Activated T-cell treated with anti-CD3 and anti-CD28 coated beads, Interleukin-2, amount 50 U/mL, for 4 hours (primary cell): ENCODE measurements around the gene HRG. TPM values are rescaled to one million over a fixed set of nuclear protein-coding genes. Genes with fewer than 3 reads are reported as not detected.
"Not testable (repeated sequence)": the region's sequence is repeated elsewhere in the genome, so short reads cannot be mapped to it uniquely, and the experiment has no call there.

ENCODE experiments used
- ATAC-seq, 2 donors: fragments of 200-7000 bp; cut with Tn5 transposase; one replicate each; pipeline ENCODE4 v1.10.0; 2021
- DNase-seq: peaks from one replicate; pipeline ENCODE4 v3.0.0-alpha.2; 2020
- H3K27me3 Mint-ChIP-seq: one replicate; pipeline ENCODE4 v1.8.0; 2021; ENCODE audit warnings: low read depth, mixed read lengths
- H3K36me3 Mint-ChIP-seq: one replicate; pipeline ENCODE4 v1.8.0; 2022; ENCODE audit warnings: mixed read lengths; ENCODE audit not compliant: insufficient read depth
- H3K4me1 Mint-ChIP-seq: one replicate; pipeline ENCODE4 v1.8.0; 2021; ENCODE audit warnings: low read depth, mixed read lengths
- H3K4me3 Mint-ChIP-seq: one replicate; pipeline ENCODE4 v1.8.0; 2021; ENCODE audit warnings: mild to moderate bottlenecking, moderate library complexity, mixed read lengths
- H3K9me3 Mint-ChIP-seq: one replicate; pipeline ENCODE4 v1.8.0; 2021; ENCODE audit warnings: mixed read lengths
- total RNA-seq, 3 donors: library from RNA; stranded (reverse); gene quantifications; one replicate each; pipeline ENCODE4 v1.2.1, GENCODE V29; 2021

The HRG gene
- total RNA-seq, 3 donors from 2014 or later, result not detected

GRCh38 chr3:186708983-186709679 lies 43.3 kb downstream of the HRG start:
- peaks cover 5% of the 10 kb centered on the region for H3K4me1 Mint-ChIP-seq
- H3K36me3 Mint-ChIP-seq, result no peaks in the 10 kb centered on the region
- H3K27me3 Mint-ChIP-seq, result peaks cover 39% of the 10 kb centered on the region
- ATAC-seq (no peak), DNase-seq (no peak)
- H3K4me3 Mint-ChIP-seq, result no peak overlapping the region
- H3K9me3 Mint-ChIP-seq, result no peaks in the 10 kb centered on the region

- not testable (repeated sequence) for ATAC-seq, H3K9me3 Mint-ChIP-seq, H3K4me3 Mint-ChIP-seq, H3K36me3 Mint-ChIP-seq, DNase-seq, H3K4me1 Mint-ChIP-seq
- peaks cover 33% of the 10 kb centered on the region for H3K27me3 Mint-ChIP-seq
Measured at GRCh38 chr3:186710694-186711093, 44.9 kb downstream of the HRG start.

GRCh38 chr3:186713499-186713898 lies 47.7 kb downstream of the HRG start:
- Mint-ChIP-seq H3K36me3 (no peaks in the 10 kb centered on the region), H3K4me3 (no peak overlapping the region), H3K27me3 (peaks cover 15% of the 10 kb centered on the region), H3K4me1 (no peaks in the 10 kb centered on the region), H3K9me3 (no peaks in the 10 kb centered on the region)
- DNase-seq (no peak), ATAC-seq (no peak)

GRCh38 chr3:186717039-186717457 lies 51.2 kb downstream of the HRG start, which contains the start of gene KNG1:
TSS of gene KNG1 (plus strand) at chr3:186717359. CDS start at chr3:186717543, 184 bp downstream.
- peaks cover 2% of the 10 kb centered on the region for H3K27me3 Mint-ChIP-seq
- no peak within 1 kb of the TSS for H3K4me3 Mint-ChIP-seq
- no peaks in the 10 kb centered on the region for H3K4me1 Mint-ChIP-seq
- no peak for ATAC-seq
- DNase-seq, result no peak
- H3K36me3 Mint-ChIP-seq, result no peaks in the 10 kb centered on the region
- H3K9me3 Mint-ChIP-seq, result no peaks in the 10 kb centered on the region

- H3K4me1 Mint-ChIP-seq, result no peaks in the 10 kb centered on the region
- H3K27me3 Mint-ChIP-seq, result peaks cover 2% of the 10 kb centered on the region
- DNase-seq, result no peak
- H3K9me3 Mint-ChIP-seq, result no peaks in the 10 kb centered on the region
- H3K4me3 Mint-ChIP-seq, result no peak overlapping the region
- no peaks in the 10 kb centered on the region for H3K36me3 Mint-ChIP-seq
- no peak for ATAC-seq
Measured at GRCh38 chr3:186719945-186720739, 54.3 kb downstream of the HRG start.

- DNase-seq, result no peak
- H3K36me3 Mint-ChIP-seq, result no peaks in the 10 kb centered on the region
- no peak overlapping the region for H3K4me3 Mint-ChIP-seq
- no peaks in the 10 kb centered on the region for H3K4me1 Mint-ChIP-seq
- H3K9me3 Mint-ChIP-seq, result no peaks in the 10 kb centered on the region
- peaks cover 4% of the 10 kb centered on the region for H3K27me3 Mint-ChIP-seq
- ATAC-seq, result no peak
Measured at GRCh38 chr3:186722457-186722856, 56.6 kb downstream of the HRG start.

GRCh38 chr3:186724911-186725310 lies 59.1 kb downstream of the HRG start:
- H3K4me1 Mint-ChIP-seq, result no peaks in the 10 kb centered on the region
- H3K27me3 Mint-ChIP-seq, result peaks cover 4% of the 10 kb centered on the region
- no peak for DNase-seq
- no peak overlapping the region for H3K4me3 Mint-ChIP-seq
- H3K36me3 Mint-ChIP-seq, result no peaks in the 10 kb centered on the region
- no peaks in the 10 kb centered on the region for H3K9me3 Mint-ChIP-seq
- ATAC-seq, result no peak

Other genes starting within 250 kb of the HRG start
- 1 to 10 TPM; 1.7 to 1.8 (median 1.8) TPM for gene CRYGS, start 121.6 kb upstream of the HRG start, total RNA-seq
- gene TBCCD1, start 98.7 kb upstream of the HRG start, total RNA-seq, result 10 to 100 TPM; 12.1 to 14.4 (median 12.4) TPM
- gene DNAJB11, start 95.3 kb upstream of the HRG start, total RNA-seq, result 10 to 100 TPM; 88.5 to 98.1 (median 91.1) TPM
- under 1 TPM; 0.66 to 0.86 (median 0.84) TPM for gene AHSG, start 53.0 kb upstream of the HRG start, total RNA-seq
- gene FETUB, start 25.6 kb upstream of the HRG start, total RNA-seq, result not detected
- gene KNG1, start 51.3 kb downstream of the HRG start, total RNA-seq, result under 1 TPM; 0.13 to 0.35 (median 0.28) TPM
- gene EIF4A2, start 117.6 kb downstream of the HRG start, total RNA-seq, result 100 to 1,000 TPM; 665 to 738 (median 720) TPM
- gene RFC4, start 140.5 kb downstream of the HRG start, total RNA-seq, result 10 to 100 TPM; 91.0 to 92.4 (median 92.2) TPM
- not detected for gene ADIPOQ, start 176.7 kb downstream of the HRG start, total RNA-seq